Bronchial epithelial cell (primary cell): ENCODE results near the gene TMED7. TPM values are rescaled to one million over a fixed set of nuclear protein-coding genes. Genes with fewer than 3 reads are reported as not detected.
"Not testable (repeated sequence)": the region's sequence is repeated elsewhere in the genome, so short reads cannot be mapped to it uniquely, and the experiment has no call there.

Source experiments
- DNase-seq: peaks from one replicate; pipeline ENCODE4 v3.0.0-alpha.2; 2010; ENCODE audit warnings: low read depth
- FAIRE-seq: peaks from 2 replicates; lab custom pipeline; 2011; peaks lifted over from hg19 to GRCh38; lab: Jason Lieb, UNC
- H3K27me3 ChIP-seq: 2 replicates; pipeline ENCODE4 v1.5.1; 2011; ENCODE audit warnings: low read length; ENCODE audit not compliant: control insufficient read depth, insufficient read depth
- H3K36me3 ChIP-seq: 2 replicates; pipeline ENCODE4 v1.5.1; 2011; ENCODE audit warnings: low read length; ENCODE audit not compliant: control insufficient read depth, insufficient read depth
- H3K4me3 ChIP-seq: 2 replicates; pipeline ENCODE4 v1.5.1; 2011; ENCODE audit warnings: mild to moderate bottlenecking, low read depth, low read length, control low read depth
- total RNA-seq: library from RNA; depleted of rRNA; stranded (reverse); fragments of >200 nt; gene quantifications from 2 replicates; pipeline ENCODE4 v1.2.1, GENCODE V29; 2014
- TF ChIP-seq, protein P1 (sequence below): IDR thresholded peaks from 2 replicates; pipeline ENCODE4 v1.5.1; 2011; ENCODE audit warnings: mild to moderate bottlenecking, moderate library complexity, low read length, control low read depth, inconsistent platforms; ENCODE audit not compliant: insufficient read depth, severe bottlenecking

TMED7 gene
- total RNA-seq, 1 donor from 2014 or later: 102 TPM

DNA sequence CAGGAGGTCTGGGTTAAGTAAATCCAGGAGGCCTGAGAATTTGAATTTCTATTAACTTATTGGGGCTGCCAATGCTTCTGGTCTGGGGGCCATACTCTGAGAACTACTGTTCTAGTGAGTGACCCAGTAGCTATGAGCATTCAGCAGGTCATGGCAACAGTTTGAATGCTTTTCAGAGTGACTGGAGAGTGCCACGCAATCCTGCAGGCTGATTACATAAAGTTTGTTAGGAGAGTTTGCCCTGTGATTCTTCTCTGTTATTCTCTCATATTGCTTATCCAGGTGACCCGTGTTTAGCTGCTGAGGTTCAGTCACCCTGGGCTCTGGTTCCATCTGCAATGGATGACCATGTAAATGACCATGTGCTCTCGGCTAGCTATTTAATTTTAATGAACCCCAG, 22.2 kb upstream of the TMED7 start:
- DNase-seq (no peak), FAIRE-seq (no peak)
- Histone ChIP-seq H3K36me3 (no peaks in the 10 kb centered on the region), H3K27me3 (peaks cover 4% of the 10 kb centered on the region), H3K4me3 (no peak overlapping the region)
- TF ChIP-seq, protein P1, sequence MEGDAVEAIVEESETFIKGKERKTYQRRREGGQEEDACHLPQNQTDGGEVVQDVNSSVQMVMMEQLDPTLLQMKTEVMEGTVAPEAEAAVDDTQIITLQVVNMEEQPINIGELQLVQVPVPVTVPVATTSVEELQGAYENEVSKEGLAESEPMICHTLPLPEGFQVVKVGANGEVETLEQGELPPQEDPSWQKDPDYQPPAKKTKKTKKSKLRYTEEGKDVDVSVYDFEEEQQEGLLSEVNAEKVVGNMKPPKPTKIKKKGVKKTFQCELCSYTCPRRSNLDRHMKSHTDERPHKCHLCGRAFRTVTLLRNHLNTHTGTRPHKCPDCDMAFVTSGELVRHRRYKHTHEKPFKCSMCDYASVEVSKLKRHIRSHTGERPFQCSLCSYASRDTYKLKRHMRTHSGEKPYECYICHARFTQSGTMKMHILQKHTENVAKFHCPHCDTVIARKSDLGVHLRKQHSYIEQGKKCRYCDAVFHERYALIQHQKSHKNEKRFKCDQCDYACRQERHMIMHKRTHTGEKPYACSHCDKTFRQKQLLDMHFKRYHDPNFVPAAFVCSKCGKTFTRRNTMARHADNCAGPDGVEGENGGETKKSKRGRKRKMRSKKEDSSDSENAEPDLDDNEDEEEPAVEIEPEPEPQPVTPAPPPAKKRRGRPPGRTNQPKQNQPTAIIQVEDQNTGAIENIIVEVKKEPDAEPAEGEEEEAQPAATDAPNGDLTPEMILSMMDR: no peak

DNA sequence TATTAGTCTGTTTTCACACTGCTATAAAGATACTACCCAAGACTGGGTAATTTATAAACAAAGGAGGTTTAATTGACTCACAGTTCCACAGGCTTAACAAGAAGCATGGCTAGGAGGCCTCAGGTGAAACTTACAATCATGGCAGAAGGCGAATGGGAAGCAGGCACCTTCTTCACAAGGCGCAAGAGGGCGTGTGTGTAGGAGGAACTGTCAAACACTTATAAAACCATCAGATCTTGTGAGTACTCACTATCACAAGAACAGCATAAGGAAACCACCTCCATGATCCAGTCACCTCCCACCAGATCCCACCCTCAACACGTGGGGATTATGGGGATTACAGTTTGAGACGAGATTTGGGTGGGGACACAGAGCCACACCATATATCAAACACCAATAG, 19.6 kb upstream of the TMED7 start:
- H3K27me3 ChIP-seq, FAIRE-seq, H3K36me3 ChIP-seq, DNase-seq, H3K4me3 ChIP-seq: not testable (repeated sequence)

DNA sequence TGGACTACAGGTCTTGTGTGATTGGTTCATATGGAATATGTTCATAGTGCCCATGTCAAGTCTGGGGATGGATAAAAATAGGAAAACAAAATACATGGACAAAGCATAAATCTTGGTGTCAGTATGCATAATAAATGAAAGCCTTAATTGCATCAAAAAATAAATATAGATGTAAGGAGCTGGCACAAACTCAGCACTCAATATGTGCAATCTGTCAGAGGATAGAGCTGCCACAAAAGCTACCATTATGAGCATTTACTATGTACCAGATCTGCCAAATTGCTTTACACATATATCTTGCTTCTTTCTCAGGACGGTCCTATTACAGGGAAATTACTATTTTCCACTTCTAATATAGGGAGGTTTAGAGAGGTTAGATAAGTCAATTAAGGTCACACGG, 18.2 kb upstream of the TMED7 start:
- H3K4me3 ChIP-seq: no peak overlapping the region
- FAIRE-seq (no peak), DNase-seq (no peak)
- H3K27me3 ChIP-seq: peaks cover 4% of the 10 kb centered on the region
- TF ChIP-seq, protein P1: no peak
- H3K36me3 ChIP-seq: no peaks in the 10 kb centered on the region

DNA sequence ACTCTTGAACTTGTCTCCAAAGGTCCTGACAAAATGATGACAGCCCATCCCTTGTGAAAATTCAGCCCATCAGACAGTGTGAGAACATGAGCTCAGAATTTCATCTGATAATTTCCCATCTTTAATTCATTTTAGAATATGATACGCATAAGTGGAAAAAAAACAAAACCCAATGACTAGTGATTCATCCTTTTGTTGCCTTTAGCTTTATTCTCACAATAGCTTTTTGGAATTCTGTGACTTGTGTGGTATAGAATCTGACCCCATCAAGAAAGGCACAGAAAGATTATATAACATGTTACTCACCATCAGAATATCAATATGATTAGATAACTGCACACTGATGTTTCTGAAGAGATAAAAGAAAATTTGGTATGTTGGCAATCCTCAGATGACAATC, 16.1 kb upstream of the TMED7 start:
- no peak for FAIRE-seq
- no peak for DNase-seq
- Histone ChIP-seq H3K4me3 (no peak overlapping the region), H3K27me3 (peaks cover 4% of the 10 kb centered on the region), H3K36me3 (no peaks in the 10 kb centered on the region)
- TF ChIP-seq, protein P1: no peak

DNA sequence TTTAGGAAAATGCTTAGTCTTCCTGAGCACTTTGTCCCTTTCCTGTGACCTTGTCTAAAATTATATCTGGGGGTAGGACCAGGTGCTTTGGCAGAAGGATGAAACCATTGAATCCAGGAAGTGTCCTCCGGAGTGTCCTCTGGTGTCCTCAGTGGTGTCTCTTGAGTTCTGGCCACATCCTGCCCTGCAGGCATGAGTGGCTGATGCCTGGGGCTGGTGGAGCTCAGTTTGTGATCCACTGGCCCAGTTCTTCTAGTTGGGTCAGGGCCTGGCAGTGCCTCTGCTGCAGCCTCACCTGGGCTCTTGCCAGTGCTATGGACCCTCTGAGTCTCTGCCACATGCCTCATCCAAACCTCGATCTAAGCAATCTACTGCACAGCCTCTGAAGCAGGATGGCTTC, 14.4 kb upstream of the TMED7 start:
- Histone ChIP-seq H3K4me3 (no peak overlapping the region), H3K36me3 (no peaks in the 10 kb centered on the region), H3K27me3 (peaks cover 4% of the 10 kb centered on the region)
- TF ChIP-seq, protein P1: no peak
- FAIRE-seq: no peak
- DNase-seq: no peak

DNA sequence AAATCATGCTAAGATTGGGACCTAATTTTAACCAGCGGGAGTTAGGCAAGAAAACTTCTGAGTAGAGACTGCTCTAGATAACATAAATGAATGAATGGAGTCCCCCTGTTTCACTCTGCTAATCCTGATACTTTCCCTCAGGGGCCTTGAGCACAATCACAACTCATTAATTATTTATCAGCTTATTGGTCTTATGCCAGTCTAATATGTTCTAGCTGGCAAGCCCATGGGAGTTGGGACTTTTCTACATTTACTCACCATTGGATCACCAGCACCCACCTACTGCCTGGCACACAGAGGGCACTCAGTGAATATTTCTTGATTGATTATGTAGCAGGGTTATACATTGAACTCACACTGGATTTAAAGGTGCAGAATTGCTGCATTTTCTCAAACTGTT, 13.5 kb upstream of the TMED7 start:
- FAIRE-seq (no peak), DNase-seq (no peak)
- Histone ChIP-seq H3K36me3 (no peaks in the 10 kb centered on the region), H3K27me3 (no peaks in the 10 kb centered on the region), H3K4me3 (no peak overlapping the region)
- TF ChIP-seq, protein P1: no peak
